GM18873 (cell line): ENCODE data around the gene GCNT3.
A peak's percentile ranks its signal among the peaks of the same experiment; 100 is the strongest.
"Not testable (repeated sequence)": the region's sequence is repeated elsewhere in the genome, so short reads cannot be mapped to it uniquely, and the experiment has no call there.

Source experiments
- ATAC-seq: cut with Tn5 transposase; IDR thresholded peaks from one replicate; pipeline ENCODE4 v1.9.1; 2021; ENCODE audit warnings: mild to moderate bottlenecking, moderate library complexity, moderate number of reproducible peaks; ENCODE audit not compliant: unreplicated experiment, low FRiP score

GCNT3 gene

GRCh38 chr15:59615661-59616060 is 4.1 kb downstream of the GCNT3 start:
- ATAC-seq, result no peak

- ATAC-seq, result no peak
Measured at GRCh38 chr15:59616379-59616778, 4.8 kb downstream of the GCNT3 start.

- no peak for ATAC-seq
Measured at GRCh38 chr15:59618406-59618805, 6.8 kb downstream of the GCNT3 start.

- ATAC-seq, result no peak
Measured at GRCh38 chr15:59622289-59622688, 10.7 kb downstream of the GCNT3 start.

GRCh38 chr15:59632714-59633113 is 21.1 kb downstream of the GCNT3 start:
- ATAC-seq, result no peak

GRCh38 chr15:59636184-59636583 is 24.6 kb downstream of the GCNT3 start:
- no peak for ATAC-seq

- ATAC-seq, result not testable (repeated sequence)
Measured at GRCh38 chr15:59637507-59637906, 25.9 kb downstream of the GCNT3 start.

- no peak for ATAC-seq
Measured at GRCh38 chr15:59642351-59642750, 30.8 kb downstream of the GCNT3 start.

- ATAC-seq, result no peak
Measured at GRCh38 chr15:59644756-59645155, 33.2 kb downstream of the GCNT3 start.

- ATAC-seq, result not testable (repeated sequence)
Measured at GRCh38 chr15:59645812-59646211, 34.2 kb downstream of the GCNT3 start.

GRCh38 chr15:59646277-59646676 is 34.7 kb downstream of the GCNT3 start:
- ATAC-seq, result no peak

- no peak for ATAC-seq
Measured at GRCh38 chr15:59647085-59647484, 35.5 kb downstream of the GCNT3 start.

GRCh38 chr15:59649603-59650002 is 38.0 kb downstream of the GCNT3 start:
- no peak for ATAC-seq

- ATAC-seq, result no peak
Measured at GRCh38 chr15:59654046-59654445, 42.5 kb downstream of the GCNT3 start.

GRCh38 chr15:59656897-59657634 is 45.5 kb downstream of the GCNT3 start, which contains the start of gene GTF2A2:
Gene GTF2A2, minus strand, starts transcription at chr15:59657515. Its CDS starts 5,238 bp downstream, at chr15:59652277.
- ATAC-seq, result peak; percentile 70

- ATAC-seq, result no peak
Measured at GRCh38 chr15:59657635-59658125, 46.1 kb downstream of the GCNT3 start.

GRCh38 chr15:59659366-59659765 is 47.8 kb downstream of the GCNT3 start:
- no peak for ATAC-seq

- ATAC-seq, result no peak
Measured at GRCh38 chr15:59662260-59662659, 50.7 kb downstream of the GCNT3 start.

- ATAC-seq, result no peak
Measured at GRCh38 chr15:59668556-59668955, 57.0 kb downstream of the GCNT3 start.
